ENCODE data around the gene ACOT7.
"Not testable (repeated sequence)": the region's sequence is repeated elsewhere in the genome, so short reads cannot be mapped to it uniquely, and the experiment has no call there.

DNA sequence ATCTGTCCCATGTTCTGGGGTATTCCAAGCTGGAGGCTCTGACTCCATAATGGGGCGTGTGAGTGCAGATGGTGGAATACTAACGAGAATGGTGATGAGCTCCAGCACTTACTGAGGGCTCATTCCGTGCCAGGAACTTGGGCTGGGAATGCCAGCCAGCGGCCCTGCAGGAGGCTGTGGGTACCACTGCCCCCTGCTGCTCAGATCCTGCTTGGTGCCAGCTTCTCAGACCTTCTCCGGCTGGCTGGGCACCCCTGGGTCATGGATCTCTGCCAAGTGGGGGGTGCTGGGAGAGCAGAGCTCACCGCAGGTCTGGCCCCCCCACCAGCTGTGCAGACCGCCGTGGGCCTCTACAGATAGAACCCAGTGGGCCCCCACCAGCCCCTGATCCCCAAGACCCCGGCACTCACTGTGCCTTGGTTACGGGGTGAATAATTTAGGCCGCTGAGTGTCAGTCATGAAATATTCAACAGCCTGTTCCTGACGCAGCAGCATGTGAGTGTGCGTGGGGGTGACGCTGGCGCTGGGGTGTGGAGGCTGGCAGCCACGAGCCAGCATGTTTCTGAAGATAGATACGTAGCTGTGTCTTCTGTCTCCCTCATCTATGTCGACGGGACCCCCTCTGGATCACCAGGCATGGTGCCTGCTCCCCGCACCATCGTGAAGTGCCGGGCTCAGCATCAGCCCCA is 43.6 kb upstream of the ACOT7 start:
- TF ChIP-seq, protein P1, sequence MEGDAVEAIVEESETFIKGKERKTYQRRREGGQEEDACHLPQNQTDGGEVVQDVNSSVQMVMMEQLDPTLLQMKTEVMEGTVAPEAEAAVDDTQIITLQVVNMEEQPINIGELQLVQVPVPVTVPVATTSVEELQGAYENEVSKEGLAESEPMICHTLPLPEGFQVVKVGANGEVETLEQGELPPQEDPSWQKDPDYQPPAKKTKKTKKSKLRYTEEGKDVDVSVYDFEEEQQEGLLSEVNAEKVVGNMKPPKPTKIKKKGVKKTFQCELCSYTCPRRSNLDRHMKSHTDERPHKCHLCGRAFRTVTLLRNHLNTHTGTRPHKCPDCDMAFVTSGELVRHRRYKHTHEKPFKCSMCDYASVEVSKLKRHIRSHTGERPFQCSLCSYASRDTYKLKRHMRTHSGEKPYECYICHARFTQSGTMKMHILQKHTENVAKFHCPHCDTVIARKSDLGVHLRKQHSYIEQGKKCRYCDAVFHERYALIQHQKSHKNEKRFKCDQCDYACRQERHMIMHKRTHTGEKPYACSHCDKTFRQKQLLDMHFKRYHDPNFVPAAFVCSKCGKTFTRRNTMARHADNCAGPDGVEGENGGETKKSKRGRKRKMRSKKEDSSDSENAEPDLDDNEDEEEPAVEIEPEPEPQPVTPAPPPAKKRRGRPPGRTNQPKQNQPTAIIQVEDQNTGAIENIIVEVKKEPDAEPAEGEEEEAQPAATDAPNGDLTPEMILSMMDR (IDR thresholded peaks at IDR 0.05) = not testable (repeated sequence)
- TF ChIP-seq TCF7L2 (IDR thresholded peaks at IDR 0.05; ENCODE audit: low read depth, low read length) = not testable (repeated sequence)

Data from Panc1 (cell line).